ENCODE data around the gene TICRR.

The TICRR gene

DNA sequence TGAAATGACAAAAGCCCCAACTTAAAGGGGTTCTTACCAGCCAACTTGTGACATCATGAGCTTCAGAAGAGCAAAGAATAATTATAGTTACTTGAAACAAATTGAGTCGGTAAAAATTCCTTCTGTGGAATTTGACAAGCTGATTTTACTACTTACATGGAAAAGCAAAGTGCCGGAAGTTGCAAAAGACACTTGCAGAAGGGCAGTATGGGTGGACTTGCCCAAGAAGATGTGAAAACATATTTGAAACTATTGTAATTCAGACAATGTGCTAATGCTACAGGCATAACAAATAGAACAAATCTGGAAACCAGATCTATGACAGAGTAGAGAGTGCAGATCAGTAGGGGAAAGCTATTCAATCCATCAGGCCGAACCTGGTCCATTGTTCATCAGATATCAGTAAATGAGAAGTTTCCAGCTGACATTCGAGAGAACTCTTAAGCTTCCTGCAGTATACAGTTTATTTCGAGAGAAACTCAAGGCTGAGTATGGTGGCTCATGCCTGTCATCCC lies 82.5 kb downstream of the TICRR start:
- peaks cover 2% of the 10 kb centered on the region; the same call in 1 of the 2 replicates for H3K36me3 ChIP-seq (replicated peaks)
- H3K4me1 ChIP-seq, result peaks cover 4% of the 10 kb centered on the region; the same call in 1 of the 2 replicates
- in situ Hi-C loops (cut with MboI; ENCODE audit: low sequenced_read_pairs), result no loop called here
- H3K9me3 ChIP-seq, result no peaks in the 10 kb centered on the region
- H3K27me3 ChIP-seq (ENCODE audit: low read depth), result no peaks in the 10 kb centered on the region
- no peak for DNase-seq (ENCODE audit: low spot score in 2 of 2)
- no peak overlapping the region for H3K4me3 ChIP-seq

DNA sequence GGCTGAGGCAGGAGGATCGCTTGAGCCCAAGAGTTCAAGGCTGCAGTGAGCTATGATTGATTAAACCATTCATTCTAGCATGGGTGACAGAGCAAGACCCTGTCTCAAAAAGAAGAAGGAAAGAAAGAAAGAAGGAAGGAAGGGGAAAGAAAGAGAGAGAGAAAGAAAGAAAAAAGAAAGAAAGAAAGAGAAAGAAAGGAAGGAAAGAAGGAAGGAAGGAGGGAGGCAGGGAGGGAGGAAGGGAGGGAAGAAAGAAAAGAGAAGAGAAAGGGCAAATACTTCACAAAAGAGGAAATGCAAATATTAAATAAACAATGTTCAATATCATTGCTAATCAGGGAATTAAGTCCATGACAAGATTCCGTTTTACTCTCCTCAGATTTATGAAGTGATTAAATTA lies 84.0 kb downstream of the TICRR start:
- Histone ChIP-seq H3K9me3 (no peaks in the 10 kb centered on the region), H3K27me3 (ENCODE audit: low read depth) (no peaks in the 10 kb centered on the region), H3K4me1 (peaks cover 4% of the 10 kb centered on the region; the same call in 1 of the 2 replicates), H3K36me3 (replicated peaks) (no peaks in the 10 kb centered on the region), H3K4me3 (no peak overlapping the region)
- in situ Hi-C loops (cut with MboI; ENCODE audit: low sequenced_read_pairs), result no loop called here
- DNase-seq (ENCODE audit: low spot score in 2 of 2), result no peak

DNA sequence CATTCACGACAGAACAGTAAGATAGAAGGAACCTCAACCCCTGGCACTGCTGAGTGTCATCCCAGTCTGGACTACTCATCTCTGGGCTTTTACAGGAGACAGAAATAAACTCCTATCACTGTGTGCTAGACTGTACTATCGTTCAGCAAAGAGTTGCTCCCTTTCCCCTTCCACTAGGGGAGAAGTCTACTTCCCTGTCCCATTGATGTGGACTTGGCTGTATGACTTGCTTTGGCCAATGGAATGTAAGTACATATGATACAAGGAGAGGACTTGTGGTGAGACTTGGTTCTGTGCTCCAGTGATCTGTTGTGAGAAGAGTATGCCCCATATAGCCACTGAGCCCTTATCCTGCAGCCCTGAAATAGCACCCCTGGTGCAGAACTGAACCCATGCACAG lies 85.3 kb downstream of the TICRR start:
- no peaks in the 10 kb centered on the region for H3K36me3 ChIP-seq (replicated peaks)
- H3K27me3 ChIP-seq (ENCODE audit: low read depth), result no peaks in the 10 kb centered on the region
- H3K9me3 ChIP-seq, result no peaks in the 10 kb centered on the region
- H3K4me1 ChIP-seq, result peaks cover 3% of the 10 kb centered on the region
- DNase-seq (ENCODE audit: low spot score in 2 of 2), result no peak
- no peak overlapping the region for H3K4me3 ChIP-seq
- in situ Hi-C loops (cut with MboI; ENCODE audit: low sequenced_read_pairs), result no loop called here

DNA sequence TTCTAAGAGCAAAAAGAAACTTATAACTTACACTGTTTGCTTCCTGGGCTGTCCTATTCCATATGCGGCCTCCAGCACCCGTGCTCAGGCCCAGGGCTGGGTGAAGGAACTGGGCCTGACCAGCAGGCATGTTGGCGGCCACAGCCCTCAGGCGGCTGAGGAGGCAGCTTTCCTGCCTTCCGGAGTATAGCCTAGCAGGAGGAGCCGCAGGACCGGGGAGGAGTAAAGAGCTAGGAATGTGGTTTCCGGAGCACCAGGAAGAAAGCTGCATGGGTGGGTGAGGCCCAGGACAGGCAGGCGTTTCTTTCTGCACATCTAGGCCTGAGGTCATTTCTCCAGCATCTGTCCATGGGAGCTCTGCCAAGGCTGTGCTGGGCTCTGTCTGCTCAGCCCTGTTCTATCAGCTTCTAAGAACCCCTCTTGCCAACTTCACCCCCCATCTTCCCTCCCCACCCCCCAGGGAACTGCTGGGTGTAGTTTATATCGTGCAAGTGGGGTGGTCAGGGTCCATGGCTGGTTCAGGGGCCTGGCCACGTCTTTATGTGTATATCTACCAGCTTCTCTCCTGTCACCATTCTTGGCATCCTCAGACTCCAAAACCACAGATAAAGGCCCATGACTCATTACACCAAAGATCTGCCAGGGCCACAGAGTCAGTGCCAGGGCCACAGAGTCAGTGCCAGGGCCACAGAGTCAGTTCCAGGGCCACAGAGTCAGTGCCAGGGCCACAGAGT lies 87.8 kb downstream of the TICRR start:
- Histone ChIP-seq H3K27me3 (ENCODE audit: low read depth) (no peaks in the 10 kb centered on the region), H3K36me3 (replicated peaks) (no peaks in the 10 kb centered on the region), H3K4me3 (no peak overlapping the region)

DNA sequence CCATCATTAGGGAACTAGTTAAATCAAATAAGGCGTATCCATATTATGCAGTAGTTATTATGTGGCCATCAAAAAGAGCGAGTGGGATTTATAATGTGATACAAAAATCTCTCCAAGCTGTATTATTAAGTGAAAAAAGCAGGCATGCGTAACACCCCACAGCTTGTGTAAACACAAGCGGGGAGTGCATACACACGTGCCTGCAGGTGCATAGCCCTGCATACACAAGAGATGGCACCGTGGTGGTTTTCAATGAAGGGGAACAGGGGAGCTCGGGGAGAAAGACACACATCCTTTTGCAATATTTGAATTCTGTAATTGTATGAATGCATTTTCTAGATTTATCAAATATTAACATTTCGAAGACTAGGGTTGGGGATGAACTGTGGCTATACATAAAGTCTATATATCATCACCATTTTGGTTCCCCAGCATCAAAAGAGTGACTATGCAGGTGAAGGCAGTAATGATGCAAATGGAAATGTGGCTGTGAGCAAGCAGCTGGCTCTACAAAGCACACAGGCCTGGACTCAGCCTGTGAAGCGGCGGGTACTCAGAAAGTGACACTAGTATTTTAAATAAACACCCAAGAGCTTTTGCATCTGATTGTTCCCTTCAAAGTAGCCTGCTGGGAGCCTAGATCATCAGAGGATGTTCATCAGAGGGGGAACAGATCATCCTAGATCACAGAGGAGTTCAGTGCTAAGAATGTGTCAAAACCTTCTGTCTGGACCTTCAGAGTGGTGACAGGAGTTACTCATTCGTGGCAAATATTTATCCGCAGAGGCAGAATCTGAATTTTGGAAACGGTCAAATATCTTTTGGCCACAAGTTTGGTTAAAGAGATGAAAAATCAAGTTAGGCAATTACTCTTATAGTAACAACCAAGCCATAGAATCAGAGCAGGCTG lies 89.4 kb downstream of the TICRR start:
- no peak for DNase-seq (ENCODE audit: low spot score in 2 of 2)
- no peak overlapping the region for H3K4me3 ChIP-seq
- no peaks in the 10 kb centered on the region for H3K36me3 ChIP-seq (replicated peaks)
- peaks cover 4% of the 10 kb centered on the region; the same call in 1 of the 2 replicates for H3K4me1 ChIP-seq
- in situ Hi-C loops (cut with MboI; ENCODE audit: low sequenced_read_pairs), result no loop called here
- no peaks in the 10 kb centered on the region for H3K27me3 ChIP-seq (ENCODE audit: low read depth)
- no peaks in the 10 kb centered on the region for H3K9me3 ChIP-seq

More for the DNA sequence above, 87.8 kb downstream of the TICRR start:
- H3K4me1 ChIP-seq, result peaks cover 4% of the 10 kb centered on the region; the same call in 1 of the 2 replicates
- DNase-seq (ENCODE audit: low spot score in 2 of 2), result no peak
- in situ Hi-C loops (cut with MboI; ENCODE audit: low sequenced_read_pairs), result no loop called here
- H3K9me3 ChIP-seq, result no peaks in the 10 kb centered on the region

DNA sequence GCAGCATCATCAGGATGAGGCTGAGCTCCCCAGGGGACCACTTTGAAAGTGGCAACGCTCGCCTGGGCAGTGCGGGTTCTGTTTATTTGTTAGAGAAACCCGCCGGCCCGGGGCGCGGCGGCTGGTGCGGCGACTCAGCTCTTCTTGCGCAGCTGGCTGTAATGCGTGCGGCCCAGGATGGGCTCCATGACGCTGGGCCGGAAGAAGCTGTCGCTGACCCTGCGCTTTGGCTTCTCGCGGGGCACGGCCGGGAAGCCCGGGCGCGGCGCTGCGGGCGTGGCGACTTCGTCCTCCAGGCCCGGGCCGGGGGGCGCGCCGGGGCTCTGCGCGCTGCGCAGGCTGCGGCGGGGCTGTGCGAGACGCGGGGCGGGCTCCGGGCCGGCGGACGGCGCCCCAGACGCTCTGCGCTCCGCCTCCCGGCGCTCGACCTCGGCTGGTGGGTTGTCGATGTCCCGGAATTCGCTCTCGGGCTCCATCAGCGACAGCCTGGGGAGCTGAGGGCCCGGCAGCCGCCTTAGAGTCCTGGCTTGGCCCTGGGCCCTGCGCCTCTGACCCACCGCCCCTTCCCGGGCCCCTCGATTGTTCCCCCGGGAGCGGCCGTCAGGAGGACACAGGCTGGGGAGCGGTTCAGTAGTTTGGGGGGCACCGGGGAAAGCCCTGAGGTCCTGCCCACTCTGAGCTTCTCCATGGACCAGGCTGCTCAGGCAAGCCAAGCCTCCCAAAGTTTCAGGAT lies 90.3 kb downstream of the TICRR start:
- in situ Hi-C loops (cut with MboI; ENCODE audit: low sequenced_read_pairs), result no loop called here
- Histone ChIP-seq H3K4me3 (peak overlapping the region; percentile 17), H3K36me3 (replicated peaks) (no peaks in the 10 kb centered on the region), H3K9me3 (no peaks in the 10 kb centered on the region), H3K4me1 (peaks cover 4% of the 10 kb centered on the region; the same call in 1 of the 2 replicates), H3K27me3 (ENCODE audit: low read depth) (no peaks in the 10 kb centered on the region)
- DNase-seq (ENCODE audit: low spot score in 2 of 2), result peak in 1 of 2 experiments; percentile 61

DNA sequence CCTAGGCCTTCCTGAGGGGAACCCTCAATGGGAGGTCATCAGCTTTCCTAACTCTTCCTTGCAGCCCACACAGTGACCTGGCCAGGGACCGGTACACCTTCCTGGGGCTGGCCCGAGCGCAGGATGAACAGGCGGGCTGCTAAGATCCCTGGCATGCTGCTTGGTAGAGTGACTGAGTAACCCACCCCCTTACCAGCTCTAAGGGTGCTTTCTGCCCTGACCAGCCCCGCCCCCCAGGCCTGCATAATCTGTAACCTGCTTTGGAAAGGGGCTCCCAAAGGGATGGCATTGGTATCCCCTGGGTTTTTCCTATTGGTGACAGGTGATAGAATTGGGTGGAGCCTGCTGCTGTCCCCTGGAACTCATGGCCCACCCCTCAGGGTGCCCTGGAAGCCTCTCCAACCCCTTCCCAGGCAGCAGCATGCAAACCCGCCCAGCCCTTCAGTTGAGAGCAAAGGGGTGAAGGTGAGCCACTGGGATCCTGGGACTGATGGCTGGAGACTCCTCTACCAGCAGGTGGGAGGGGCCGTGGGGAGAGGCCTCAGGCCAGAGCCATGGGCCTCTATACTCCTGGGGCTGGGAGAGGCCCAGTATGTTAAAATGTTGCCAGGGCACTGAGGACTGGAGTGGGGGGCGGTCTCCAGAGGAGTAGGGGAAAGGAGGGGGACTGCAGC lies 91.1 kb downstream of the TICRR start:
- H3K4me1 ChIP-seq, result peaks cover 4% of the 10 kb centered on the region; the same call in 1 of the 2 replicates
- in situ Hi-C loops (cut with MboI; ENCODE audit: low sequenced_read_pairs), result no loop called here
- no peaks in the 10 kb centered on the region for H3K27me3 ChIP-seq (ENCODE audit: low read depth)
- DNase-seq (ENCODE audit: low spot score in 2 of 2), result no peak
- H3K4me3 ChIP-seq, result no peak overlapping the region
- H3K36me3 ChIP-seq (replicated peaks), result no peaks in the 10 kb centered on the region
- H3K9me3 ChIP-seq, result no peaks in the 10 kb centered on the region

DNA sequence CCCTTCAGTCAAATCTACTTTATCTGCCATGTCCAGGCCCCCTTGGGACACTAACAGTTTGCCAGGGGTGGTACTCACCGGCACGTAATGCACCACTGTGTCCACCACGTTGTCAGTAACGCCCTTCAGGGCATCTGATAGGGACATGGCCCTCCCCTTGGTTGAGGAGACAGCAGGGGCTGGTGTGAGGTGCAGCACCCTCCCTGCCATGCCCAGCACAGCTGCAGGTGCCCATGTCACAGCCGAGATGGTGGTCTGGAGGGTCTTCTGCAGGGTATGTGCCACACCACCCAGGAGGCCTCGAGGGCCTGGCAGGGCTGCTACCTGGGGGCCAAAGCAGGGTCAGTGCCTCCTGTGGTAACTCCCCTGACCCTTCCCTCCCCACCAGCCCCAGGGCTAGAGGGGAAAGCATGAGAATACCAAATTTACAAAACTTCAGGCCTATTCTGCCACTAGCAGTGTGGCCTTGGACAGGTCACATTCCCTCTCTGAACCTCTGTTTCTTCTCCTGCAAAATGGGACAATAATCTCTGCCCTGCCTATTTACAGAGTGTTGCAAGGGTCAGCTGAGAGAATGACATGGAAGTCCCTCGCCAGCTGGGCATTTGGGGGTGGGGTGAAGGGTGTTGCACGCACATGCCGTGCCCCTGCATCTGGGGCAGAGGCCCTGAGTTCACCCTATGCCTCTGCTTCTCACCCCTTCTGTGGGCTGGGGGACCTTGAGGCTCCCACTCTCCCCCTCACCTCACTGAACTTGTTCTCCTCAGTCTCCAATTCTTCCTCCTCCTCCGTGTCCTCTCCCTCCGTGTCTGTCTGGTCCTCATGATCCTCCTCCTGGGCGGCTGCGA lies 91.8 kb downstream of the TICRR start:
- in situ Hi-C loops (cut with MboI; ENCODE audit: low sequenced_read_pairs), result no loop called here
- no peak overlapping the region for H3K4me3 ChIP-seq

DNA sequence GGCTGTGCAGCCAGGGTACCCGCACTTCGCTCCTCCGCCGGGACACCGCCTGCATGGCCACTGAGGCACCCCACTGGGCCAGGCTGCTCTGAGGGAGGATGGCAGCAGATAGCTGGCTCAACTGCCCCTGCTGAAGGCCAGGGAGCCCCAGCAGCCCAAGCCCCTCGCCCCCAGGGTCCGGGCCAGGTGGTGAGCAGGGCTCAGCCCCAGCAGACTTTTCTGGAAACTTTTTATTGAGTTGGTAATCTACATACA lies 92.4 kb downstream of the TICRR start:
- Histone ChIP-seq H3K9me3 (no peaks in the 10 kb centered on the region), H3K36me3 (replicated peaks) (no peaks in the 10 kb centered on the region), H3K4me3 (no peak overlapping the region), H3K27me3 (ENCODE audit: low read depth) (no peaks in the 10 kb centered on the region), H3K4me1 (peaks cover 4% of the 10 kb centered on the region; the same call in 1 of the 2 replicates)
- in situ Hi-C loops (cut with MboI; ENCODE audit: low sequenced_read_pairs), result no loop called here
- DNase-seq (ENCODE audit: low spot score in 2 of 2), result no peak

More for the DNA sequence above, 91.8 kb downstream of the TICRR start:
- DNase-seq (ENCODE audit: low spot score in 2 of 2), result no peak
- H3K27me3 ChIP-seq (ENCODE audit: low read depth), result no peaks in the 10 kb centered on the region
- no peaks in the 10 kb centered on the region for H3K36me3 ChIP-seq (replicated peaks)
- no peaks in the 10 kb centered on the region for H3K9me3 ChIP-seq
- H3K4me1 ChIP-seq, result peaks cover 4% of the 10 kb centered on the region; the same call in 1 of the 2 replicates

DNA sequence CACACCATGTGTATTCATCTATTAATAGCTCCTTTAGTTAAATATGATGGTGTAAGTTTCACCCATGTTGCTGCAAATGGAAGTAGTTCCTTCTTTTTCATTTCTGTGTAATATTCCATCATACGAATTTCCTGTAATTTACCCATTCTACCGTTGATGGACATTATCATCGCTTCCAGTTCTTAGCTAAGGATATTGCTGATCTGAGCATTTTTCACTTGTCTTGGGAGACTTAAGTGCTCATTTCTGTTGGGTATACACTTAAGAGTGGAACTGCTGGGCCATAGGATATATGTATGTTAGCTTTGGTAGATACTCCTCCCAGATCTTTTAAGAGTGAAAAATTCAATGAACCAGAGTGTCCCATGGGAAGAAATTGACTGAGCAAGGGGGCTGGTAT lies 92.9 kb downstream of the TICRR start:
- Histone ChIP-seq H3K36me3 (replicated peaks) (no peaks in the 10 kb centered on the region), H3K4me3 (no peak overlapping the region), H3K4me1 (peaks cover 4% of the 10 kb centered on the region; the same call in 1 of the 2 replicates), H3K9me3 (no peaks in the 10 kb centered on the region), H3K27me3 (ENCODE audit: low read depth) (no peaks in the 10 kb centered on the region)
- DNase-seq (ENCODE audit: low spot score in 2 of 2), result no peak
- in situ Hi-C loops (cut with MboI; ENCODE audit: low sequenced_read_pairs), result no loop called here

DNA sequence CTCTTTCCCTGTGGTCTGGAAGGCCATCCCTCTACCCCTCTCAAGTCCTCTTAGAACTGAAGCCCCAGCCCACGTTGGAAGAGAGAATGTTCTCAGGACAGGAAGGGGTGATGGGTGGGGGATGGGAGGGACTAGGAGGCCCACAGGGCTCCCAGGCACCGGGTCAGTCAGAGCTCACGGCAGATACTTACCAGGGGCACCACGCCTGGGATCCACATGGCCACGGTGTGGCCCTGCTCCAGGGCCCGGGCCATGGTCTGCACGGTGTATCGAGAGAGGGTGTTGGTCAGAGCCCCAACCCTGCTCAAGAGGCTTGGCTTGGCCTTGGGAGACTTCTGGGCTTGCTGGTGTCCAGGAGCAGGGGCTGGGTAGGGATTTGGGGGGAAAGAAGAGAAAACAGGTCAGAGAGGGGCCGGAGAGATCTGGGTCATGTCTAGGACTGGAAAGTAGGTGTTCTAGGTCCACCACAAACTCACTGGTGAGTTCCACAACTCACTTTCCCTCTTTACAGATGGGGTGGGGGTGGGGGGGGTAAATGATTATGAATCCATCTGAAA lies 94.1 kb downstream of the TICRR start:
- no peaks in the 10 kb centered on the region for H3K36me3 ChIP-seq (replicated peaks)
- no peaks in the 10 kb centered on the region for H3K27me3 ChIP-seq (ENCODE audit: low read depth)
- in situ Hi-C loops (cut with MboI; ENCODE audit: low sequenced_read_pairs), result no loop called here
- H3K9me3 ChIP-seq, result no peaks in the 10 kb centered on the region
- H3K4me3 ChIP-seq, result no peak overlapping the region
- DNase-seq (ENCODE audit: low spot score in 2 of 2), result no peak
- peaks cover 4% of the 10 kb centered on the region; the same call in 1 of the 2 replicates for H3K4me1 ChIP-seq

DNA sequence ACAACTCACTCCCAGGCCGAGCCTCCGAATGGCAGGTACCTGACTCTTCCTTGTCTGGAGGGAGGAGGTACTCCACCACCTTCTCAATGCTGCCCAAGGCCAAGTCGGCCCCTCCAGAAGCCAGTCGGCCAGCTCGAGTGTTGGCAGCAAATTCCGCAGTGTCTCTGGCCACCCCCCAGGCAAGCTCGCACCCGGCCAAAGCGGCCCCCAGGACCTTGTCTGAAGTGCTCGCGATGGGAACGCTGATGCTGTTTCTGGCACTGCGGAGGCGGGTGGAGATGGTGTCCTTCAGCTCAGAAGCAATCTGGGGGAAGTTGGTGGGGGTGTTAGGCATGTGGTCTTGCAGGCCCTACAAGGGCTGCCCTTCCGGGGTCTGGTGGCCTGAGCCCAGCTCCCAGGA lies 94.7 kb downstream of the TICRR start:
- no peak for DNase-seq (ENCODE audit: low spot score in 2 of 2)
- Histone ChIP-seq H3K9me3 (no peaks in the 10 kb centered on the region), H3K27me3 (ENCODE audit: low read depth) (no peaks in the 10 kb centered on the region), H3K36me3 (replicated peaks) (no peaks in the 10 kb centered on the region), H3K4me1 (peaks cover 4% of the 10 kb centered on the region; the same call in 1 of the 2 replicates), H3K4me3 (no peak overlapping the region)
- in situ Hi-C loops (cut with MboI; ENCODE audit: low sequenced_read_pairs), result no loop called here

Measured in HAP-1 (cell line).